GM12801 (cell line): ENCODE results near the gene ACTRT2.

Experiments used
- TF ChIP-seq, protein P1 (sequence below): IDR thresholded peaks from one replicate; pipeline ENCODE4 v1.5.1; 2011; ENCODE audit warnings: control low read depth; ENCODE audit not compliant: insufficient read length; ENCODE audit errors: extremely low read depth

Gene ACTRT2

GRCh38 chr1:3018576-3018975, 2.7 kb upstream of the ACTRT2 start:
- TF ChIP-seq, protein P1, sequence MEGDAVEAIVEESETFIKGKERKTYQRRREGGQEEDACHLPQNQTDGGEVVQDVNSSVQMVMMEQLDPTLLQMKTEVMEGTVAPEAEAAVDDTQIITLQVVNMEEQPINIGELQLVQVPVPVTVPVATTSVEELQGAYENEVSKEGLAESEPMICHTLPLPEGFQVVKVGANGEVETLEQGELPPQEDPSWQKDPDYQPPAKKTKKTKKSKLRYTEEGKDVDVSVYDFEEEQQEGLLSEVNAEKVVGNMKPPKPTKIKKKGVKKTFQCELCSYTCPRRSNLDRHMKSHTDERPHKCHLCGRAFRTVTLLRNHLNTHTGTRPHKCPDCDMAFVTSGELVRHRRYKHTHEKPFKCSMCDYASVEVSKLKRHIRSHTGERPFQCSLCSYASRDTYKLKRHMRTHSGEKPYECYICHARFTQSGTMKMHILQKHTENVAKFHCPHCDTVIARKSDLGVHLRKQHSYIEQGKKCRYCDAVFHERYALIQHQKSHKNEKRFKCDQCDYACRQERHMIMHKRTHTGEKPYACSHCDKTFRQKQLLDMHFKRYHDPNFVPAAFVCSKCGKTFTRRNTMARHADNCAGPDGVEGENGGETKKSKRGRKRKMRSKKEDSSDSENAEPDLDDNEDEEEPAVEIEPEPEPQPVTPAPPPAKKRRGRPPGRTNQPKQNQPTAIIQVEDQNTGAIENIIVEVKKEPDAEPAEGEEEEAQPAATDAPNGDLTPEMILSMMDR = no peak

- TF ChIP-seq, protein P1 = no peak
Measured at GRCh38 chr1:3019007-3019515, 2.2 kb upstream of the ACTRT2 start.

DNA sequence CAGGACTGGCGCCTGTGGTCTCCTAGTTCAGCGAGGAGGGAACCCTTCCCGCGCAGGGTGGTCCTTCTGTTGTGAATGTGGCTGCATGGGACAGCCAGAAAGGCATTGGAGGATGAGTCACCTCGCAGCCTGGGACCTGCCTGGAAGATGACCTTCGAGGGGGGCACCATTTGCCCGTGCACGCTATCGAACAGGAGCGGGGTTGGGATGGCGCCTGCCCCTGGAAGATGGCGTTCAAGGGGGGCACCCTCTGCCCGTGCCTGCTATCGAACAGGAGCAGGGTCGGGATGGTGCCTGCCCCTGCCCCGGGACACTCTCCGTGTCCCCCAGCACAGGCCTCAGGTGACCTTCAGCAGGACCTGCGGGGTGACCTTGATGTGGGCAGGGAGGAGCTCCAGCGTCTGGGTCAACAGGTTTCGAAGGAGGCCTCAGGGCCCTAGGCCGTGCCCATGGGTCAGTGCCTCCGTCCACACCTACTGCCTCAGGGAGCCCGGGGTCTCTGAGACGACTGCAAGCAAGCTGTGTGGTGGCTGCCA, 1.7 kb upstream of the ACTRT2 start:
- TF ChIP-seq, protein P1 = no peak

- TF ChIP-seq, protein P1 = no peak
Measured at GRCh38 chr1:3020263-3020909, 881 bp upstream of the ACTRT2 start.

DNA sequence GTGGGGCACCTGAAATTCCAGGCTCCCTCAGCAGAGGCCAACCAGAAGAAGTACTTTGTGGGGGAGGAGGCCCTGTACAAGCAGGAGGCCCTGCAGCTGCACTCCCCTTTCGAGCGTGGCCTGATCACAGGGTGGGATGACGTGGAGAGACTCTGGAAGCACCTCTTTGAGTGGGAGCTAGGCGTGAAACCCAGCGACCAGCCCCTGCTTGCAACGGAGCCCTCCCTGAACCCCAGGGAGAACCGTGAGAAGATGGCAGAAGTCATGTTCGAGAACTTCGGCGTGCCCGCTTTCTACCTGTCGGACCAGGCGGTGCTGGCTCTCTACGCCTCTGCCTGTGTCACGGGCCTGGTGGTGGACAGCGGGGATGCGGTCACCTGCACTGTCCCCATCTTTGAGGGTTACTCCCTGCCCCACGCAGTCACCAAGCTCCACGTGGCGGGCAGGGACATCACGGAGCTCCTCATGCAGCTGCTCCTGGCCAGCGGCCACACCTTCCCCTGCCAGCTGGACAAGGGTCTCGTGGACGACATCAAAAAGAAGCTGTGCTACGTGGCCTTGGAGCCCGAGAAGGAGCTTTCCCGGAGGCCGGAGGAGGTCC, 634 bp downstream of the ACTRT2 start:
- TF ChIP-seq, protein P1 = no peak

GRCh38 chr1:3022511-3022973, 1.3 kb downstream of the ACTRT2 start:
- TF ChIP-seq, protein P1 = no peak

DNA sequence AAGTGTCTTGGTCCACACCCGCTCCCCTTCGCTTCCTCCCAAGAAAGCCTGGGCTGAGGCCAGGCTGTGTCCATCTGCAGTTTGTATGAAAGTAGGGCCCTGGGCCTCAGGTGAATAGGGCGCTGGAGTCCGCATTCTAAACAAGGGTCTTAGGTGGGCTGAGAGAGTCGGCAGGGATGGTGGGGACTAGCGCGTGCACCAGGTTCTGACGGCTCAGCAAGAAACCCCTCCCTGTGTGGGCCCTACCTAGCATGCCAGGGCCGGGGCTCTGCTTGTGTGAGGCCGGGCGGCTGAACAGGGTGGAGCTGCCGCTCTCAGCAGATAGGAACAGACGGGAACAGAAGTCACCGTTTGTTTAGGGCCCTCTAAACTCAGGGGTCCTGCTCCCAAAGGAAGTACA, 1.7 kb downstream of the ACTRT2 start:
- TF ChIP-seq, protein P1 = no peak
